ENCODE results near the gene ATPAF2. TPM values are rescaled to one million over a fixed set of nuclear protein-coding genes. Genes with fewer than 3 reads are reported as not detected.

ATPAF2 gene
- total and polyA plus RNA-seq, 10 of the 15 experiments (the other 5 are each of a cell fraction or from before 2014, with no cell fraction given) = 6.5 to 33.0 (median 26.5) TPM

DNA sequence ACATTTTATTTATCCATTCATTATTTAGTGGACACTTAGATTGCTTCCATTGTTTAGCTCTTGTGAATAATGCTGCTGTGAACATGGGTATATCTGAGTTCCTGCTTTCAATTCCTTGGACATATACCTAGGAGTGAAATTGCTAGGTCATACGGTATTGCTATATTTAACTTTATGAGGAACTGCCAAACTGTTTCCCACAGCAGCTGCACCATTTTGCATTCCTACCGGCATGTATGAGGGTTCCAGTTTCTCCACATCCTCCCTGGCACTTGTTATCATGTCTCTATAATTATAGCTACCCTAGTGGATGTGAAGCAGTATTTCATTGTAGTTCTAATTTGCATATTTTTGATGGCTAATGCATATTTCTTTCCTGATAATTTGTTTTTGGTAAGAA lies 25.1 kb upstream of the ATPAF2 start:
- SMC1A ChIA-PET (ENCODE audit: uncharacterized antibody, unreplicated experiment) = no interaction called here
- FAIRE-seq (no peak), DNase-seq (ENCODE audit: low read depth, low spot score) (no peak), ATAC-seq (no peak)
- H3K9me3 ChIP-seq (replicated peaks; ENCODE audit: control insufficient read depth, insufficient read depth, low read length) = no peaks in the 10 kb centered on the region
- no peaks in the 10 kb centered on the region for H3K4me1 ChIP-seq (ENCODE audit: control insufficient read depth, insufficient read depth, low read length)
- in situ Hi-C loops (cut with MboI) (no loop called here), intact Hi-C loops (cut with micrococcal nuclease; ENCODE audit: unreplicated experiment) (no loop called here)
- H3K79me2 ChIP-seq (ENCODE audit: control insufficient read depth, insufficient read depth, low read length) = no peaks in the 10 kb centered on the region
- no peak overlapping the region for H3K9ac ChIP-seq (ENCODE audit: control insufficient read depth, insufficient read depth, low read length)
- CTCF ChIA-PET = no interaction called here
- TF ChIP-seq ZBTB11 (CRISPR knock-in tag; IDR thresholded peaks at IDR 0.05) (no peak), RELA (IDR thresholded peaks at IDR 0.05; ENCODE audit: borderline replicate concordance, partially characterized antibody) (no peak), RAD51 (IDR thresholded peaks at IDR 0.05) (no peak), CREM (IDR thresholded peaks at IDR 0.05; ENCODE audit: low read depth) (no peak), TBL1XR1 (IDR thresholded peaks at IDR 0.05; ENCODE audit: low read depth, low read length) (no peak), HSF1 (IDR thresholded peaks at IDR 0.05; ENCODE audit: low read depth, low read length) (no peak), SPI1 (IDR thresholded peaks at IDR 0.05; ENCODE audit: borderline replicate concordance, insufficient read depth, low read depth, low read length) (no peak)
- TF ChIP-seq, protein P1, sequence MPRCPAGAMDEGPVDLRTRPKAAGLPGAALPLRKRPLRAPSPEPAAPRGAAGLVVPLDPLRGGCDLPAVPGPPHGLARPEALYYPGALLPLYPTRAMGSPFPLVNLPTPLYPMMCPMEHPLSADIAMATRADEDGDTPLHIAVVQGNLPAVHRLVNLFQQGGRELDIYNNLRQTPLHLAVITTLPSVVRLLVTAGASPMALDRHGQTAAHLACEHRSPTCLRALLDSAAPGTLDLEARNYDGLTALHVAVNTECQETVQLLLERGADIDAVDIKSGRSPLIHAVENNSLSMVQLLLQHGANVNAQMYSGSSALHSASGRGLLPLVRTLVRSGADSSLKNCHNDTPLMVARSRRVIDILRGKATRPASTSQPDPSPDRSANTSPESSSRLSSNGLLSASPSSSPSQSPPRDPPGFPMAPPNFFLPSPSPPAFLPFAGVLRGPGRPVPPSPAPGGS (IDR thresholded peaks at IDR 0.05; ENCODE audit: borderline replicate concordance, insufficient read depth, low read depth, low read length, poor library complexity, severe bottlenecking) = no peak
- TF ChIP-seq, protein P2, sequence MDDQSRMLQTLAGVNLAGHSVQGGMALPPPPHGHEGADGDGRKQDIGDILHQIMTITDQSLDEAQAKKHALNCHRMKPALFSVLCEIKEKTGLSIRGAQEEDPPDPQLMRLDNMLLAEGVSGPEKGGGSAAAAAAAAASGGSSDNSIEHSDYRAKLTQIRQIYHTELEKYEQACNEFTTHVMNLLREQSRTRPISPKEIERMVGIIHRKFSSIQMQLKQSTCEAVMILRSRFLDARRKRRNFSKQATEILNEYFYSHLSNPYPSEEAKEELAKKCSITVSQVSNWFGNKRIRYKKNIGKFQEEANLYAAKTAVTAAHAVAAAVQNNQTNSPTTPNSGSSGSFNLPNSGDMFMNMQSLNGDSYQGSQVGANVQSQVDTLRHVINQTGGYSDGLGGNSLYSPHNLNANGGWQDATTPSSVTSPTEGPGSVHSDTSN (IDR thresholded peaks at IDR 0.05; ENCODE audit: insufficient replicate concordance, low read depth, low read length) = no peak
- BruUV-seq (replicated peaks) = no TSS peak
- RAD21 ChIA-PET (ENCODE audit: unreplicated experiment) = no interaction called here
- no peak overlapping the region for H2AFZ ChIP-seq (ENCODE audit: control insufficient read depth, low read depth, low read length)
- POLR2A ChIA-PET = no interaction called here
- WGBS (ENCODE audit: insufficient coverage, insufficient replicate concordance, low lambda C conversion rate, missing lambda C conversion rate) = 29% methylated on average over 2 of the region's 2 CpGs
- H3K4me2 ChIP-seq (ENCODE audit: control insufficient read depth, insufficient read depth) = no peak overlapping the region
- H3K27ac ChIP-seq (ENCODE audit: control insufficient read depth, insufficient read depth) = no peak overlapping the region
- H3K36me3 ChIP-seq (ENCODE audit: control insufficient read depth in 2 of 2, insufficient read depth in 2 of 2, low read length in 1 of 2) = peaks cover 0 to 8% of the 10 kb centered on the region in 2 experiments; a peak in 3 of 4 replicates
- H3K4me3 ChIP-seq = no peak overlapping the region
- no peaks in the 10 kb centered on the region for H4K20me1 ChIP-seq (ENCODE audit: control insufficient read depth, insufficient read depth)
- H3K27me3 ChIP-seq (replicated peaks in 1 of 2; ENCODE audit: control insufficient read depth in 2 of 2, insufficient read depth in 2 of 2, low read length in 1 of 2) = no peaks in the 10 kb centered on the region
